ENCODE results near the gene LILRA2.

DNA sequence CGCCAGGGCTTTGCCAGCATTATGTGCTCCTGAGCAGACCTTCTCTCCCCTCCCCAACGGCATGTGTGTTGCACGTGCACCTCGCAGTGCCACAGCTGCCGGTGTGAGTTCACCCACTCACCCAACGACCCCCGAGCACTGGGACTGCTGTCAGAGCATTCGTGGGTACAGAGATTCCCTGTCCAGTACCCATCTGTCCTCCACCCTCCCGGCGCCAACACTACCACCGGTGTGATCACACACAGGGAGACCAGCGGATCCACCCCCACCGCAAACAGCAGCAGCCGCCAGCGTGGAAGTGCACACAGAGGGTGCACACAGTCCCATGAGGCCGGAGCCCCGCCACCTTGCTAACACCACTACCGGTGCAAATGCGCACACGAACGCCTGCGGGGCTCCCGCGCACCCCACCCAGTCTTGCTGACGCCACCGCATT, 35.8 kb downstream of the LILRA2 start:
- TF ChIP-seq, protein P1, sequence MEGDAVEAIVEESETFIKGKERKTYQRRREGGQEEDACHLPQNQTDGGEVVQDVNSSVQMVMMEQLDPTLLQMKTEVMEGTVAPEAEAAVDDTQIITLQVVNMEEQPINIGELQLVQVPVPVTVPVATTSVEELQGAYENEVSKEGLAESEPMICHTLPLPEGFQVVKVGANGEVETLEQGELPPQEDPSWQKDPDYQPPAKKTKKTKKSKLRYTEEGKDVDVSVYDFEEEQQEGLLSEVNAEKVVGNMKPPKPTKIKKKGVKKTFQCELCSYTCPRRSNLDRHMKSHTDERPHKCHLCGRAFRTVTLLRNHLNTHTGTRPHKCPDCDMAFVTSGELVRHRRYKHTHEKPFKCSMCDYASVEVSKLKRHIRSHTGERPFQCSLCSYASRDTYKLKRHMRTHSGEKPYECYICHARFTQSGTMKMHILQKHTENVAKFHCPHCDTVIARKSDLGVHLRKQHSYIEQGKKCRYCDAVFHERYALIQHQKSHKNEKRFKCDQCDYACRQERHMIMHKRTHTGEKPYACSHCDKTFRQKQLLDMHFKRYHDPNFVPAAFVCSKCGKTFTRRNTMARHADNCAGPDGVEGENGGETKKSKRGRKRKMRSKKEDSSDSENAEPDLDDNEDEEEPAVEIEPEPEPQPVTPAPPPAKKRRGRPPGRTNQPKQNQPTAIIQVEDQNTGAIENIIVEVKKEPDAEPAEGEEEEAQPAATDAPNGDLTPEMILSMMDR (IDR thresholded peaks at IDR 0.05), result no peak
- no peak for TF ChIP-seq POLR2AphosphoS5 (IDR thresholded peaks at IDR 0.05)
- TF ChIP-seq POLR2A (IDR thresholded peaks at IDR 0.05), result no peak

Data from prostate gland (tissue), 2 donors.